WTC11 (cell line): ENCODE data around the gene CARS2.

Source experiments
- CREB1 ChIP-seq: sonication (generic); formaldehyde crosslinking; IDR thresholded peaks from 2 replicates; pipeline ENCODE4 v1.8.0; 2023; ENCODE audit warnings: mild to moderate bottlenecking, missing genetic modification reagents
- CTCF ChIP-seq: fragments of 200-600 bp; IDR thresholded peaks from 2 replicates; pipeline ENCODE4 v1.8.0; 2022; ENCODE audit warnings: antibody characterized with exemption
- E2F4 ChIP-seq: sonication (generic); formaldehyde crosslinking; IDR thresholded peaks from 2 replicates; pipeline ENCODE4 v1.8.1; 2022; ENCODE audit warnings: low read depth, mild to moderate bottlenecking, moderate library complexity, missing genetic modification reagents, borderline replicate concordance
- ETV6 ChIP-seq: sonication (generic); formaldehyde crosslinking; IDR thresholded peaks from 2 replicates; pipeline ENCODE4 v1.8.1; 2022; ENCODE audit warnings: mild to moderate bottlenecking, missing genetic modification reagents
- IRF2 ChIP-seq: sonication (generic); formaldehyde crosslinking; IDR thresholded peaks from 2 replicates; pipeline ENCODE4 v1.8.0; 2022; ENCODE audit warnings: low read depth, missing genetic modification reagents, borderline replicate concordance
- NR2C2 ChIP-seq: sonication (generic); formaldehyde crosslinking; IDR thresholded peaks from 2 replicates; pipeline ENCODE4 v1.8.0; 2022; ENCODE audit warnings: mild to moderate bottlenecking, missing genetic modification reagents
- NR3C1 ChIP-seq: sonication (generic); formaldehyde crosslinking; conservative IDR thresholded peaks from 2 replicates; pipeline ENCODE4 v1.8.1; 2023; ENCODE audit warnings: low read depth, mild to moderate bottlenecking, missing genetic modification reagents
- SOX15 ChIP-seq: fragments of 250-450 bp; sonication (Bioruptor Pico); IDR thresholded peaks from 2 replicates; pipeline ENCODE4 v1.9.0; 2021; ENCODE audit warnings: mild to moderate bottlenecking
- ZBTB21 ChIP-seq: sonication (generic); formaldehyde crosslinking; IDR thresholded peaks from 2 replicates; pipeline ENCODE4 v1.8.1; 2023; ENCODE audit warnings: mild to moderate bottlenecking, missing genetic modification reagents, borderline replicate concordance
- ZNF232 ChIP-seq: sonication (generic); formaldehyde crosslinking; IDR thresholded peaks from 2 replicates; pipeline ENCODE4 v1.8.0; 2022; ENCODE audit warnings: mild to moderate bottlenecking, missing genetic modification reagents
- TF ChIP-seq, protein P1 (sequence below): sonication (generic); formaldehyde crosslinking; IDR thresholded peaks from 2 replicates; pipeline ENCODE4 v1.8.1; 2022; ENCODE audit warnings: low read depth, missing genetic modification reagents, borderline replicate concordance
- TF ChIP-seq, protein P2 (sequence below): sonication (generic); formaldehyde crosslinking; IDR thresholded peaks from 2 replicates; pipeline ENCODE4 v1.8.1; 2023; ENCODE audit warnings: mild to moderate bottlenecking, missing genetic modification reagents, moderate library complexity
- TF ChIP-seq, protein P3 (sequence below): sonication (generic); formaldehyde crosslinking; IDR thresholded peaks from 2 replicates; pipeline ENCODE4 v1.8.1; 2022; ENCODE audit warnings: mild to moderate bottlenecking, missing genetic modification reagents, moderate library complexity, borderline replicate concordance

DNA sequence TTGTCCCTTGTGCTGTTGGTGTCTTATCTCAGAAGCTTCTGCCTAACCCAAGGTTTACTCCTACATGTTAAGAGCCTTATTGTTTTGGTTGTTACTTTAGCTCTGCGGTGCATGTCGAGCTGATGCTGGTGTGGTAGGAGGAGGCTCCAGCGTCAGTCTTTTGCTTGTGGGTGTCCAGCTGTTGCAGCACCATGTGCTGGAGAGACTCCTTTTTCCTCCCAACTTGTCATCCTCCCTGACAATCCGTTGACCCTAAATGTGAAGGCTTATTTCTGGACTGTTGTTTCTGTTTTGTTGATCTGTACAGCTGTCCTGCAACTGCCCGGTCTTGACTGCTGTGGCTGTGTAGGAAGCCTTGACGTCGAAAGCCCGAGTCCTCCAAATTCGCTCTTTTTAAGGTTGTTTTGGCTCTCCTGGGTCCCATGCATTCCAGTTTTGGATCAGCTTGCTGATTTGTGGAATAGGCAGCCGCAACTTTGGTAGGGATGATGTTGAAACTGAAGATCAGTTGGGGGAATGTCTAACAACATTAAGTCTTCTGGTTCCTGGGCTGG lies 75.3 kb downstream of the CARS2 start:
- no peak for TF ChIP-seq SOX15 (CRISPR knock-in tag)
- no peak for TF ChIP-seq CTCF
- TF ChIP-seq, protein P1, sequence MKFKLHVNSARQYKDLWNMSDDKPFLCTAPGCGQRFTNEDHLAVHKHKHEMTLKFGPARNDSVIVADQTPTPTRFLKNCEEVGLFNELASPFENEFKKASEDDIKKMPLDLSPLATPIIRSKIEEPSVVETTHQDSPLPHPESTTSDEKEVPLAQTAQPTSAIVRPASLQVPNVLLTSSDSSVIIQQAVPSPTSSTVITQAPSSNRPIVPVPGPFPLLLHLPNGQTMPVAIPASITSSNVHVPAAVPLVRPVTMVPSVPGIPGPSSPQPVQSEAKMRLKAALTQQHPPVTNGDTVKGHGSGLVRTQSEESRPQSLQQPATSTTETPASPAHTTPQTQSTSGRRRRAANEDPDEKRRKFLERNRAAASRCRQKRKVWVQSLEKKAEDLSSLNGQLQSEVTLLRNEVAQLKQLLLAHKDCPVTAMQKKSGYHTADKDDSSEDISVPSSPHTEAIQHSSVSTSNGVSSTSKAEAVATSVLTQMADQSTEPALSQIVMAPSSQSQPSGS: no peak
- no peak for TF ChIP-seq NR3C1 (CRISPR knock-in tag)
- TF ChIP-seq E2F4 (CRISPR knock-in tag): no peak
- TF ChIP-seq, protein P2, sequence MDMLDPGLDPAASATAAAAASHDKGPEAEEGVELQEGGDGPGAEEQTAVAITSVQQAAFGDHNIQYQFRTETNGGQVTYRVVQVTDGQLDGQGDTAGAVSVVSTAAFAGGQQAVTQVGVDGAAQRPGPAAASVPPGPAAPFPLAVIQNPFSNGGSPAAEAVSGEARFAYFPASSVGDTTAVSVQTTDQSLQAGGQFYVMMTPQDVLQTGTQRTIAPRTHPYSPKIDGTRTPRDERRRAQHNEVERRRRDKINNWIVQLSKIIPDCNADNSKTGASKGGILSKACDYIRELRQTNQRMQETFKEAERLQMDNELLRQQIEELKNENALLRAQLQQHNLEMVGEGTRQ (CRISPR knock-in tag): no peak
- TF ChIP-seq ZBTB21: no peak
- TF ChIP-seq NR2C2 (CRISPR knock-in tag): no peak
- TF ChIP-seq ZNF232 (CRISPR knock-in tag): no peak
- TF ChIP-seq CREB1: no peak
- TF ChIP-seq IRF2: no peak
- TF ChIP-seq, protein P3, sequence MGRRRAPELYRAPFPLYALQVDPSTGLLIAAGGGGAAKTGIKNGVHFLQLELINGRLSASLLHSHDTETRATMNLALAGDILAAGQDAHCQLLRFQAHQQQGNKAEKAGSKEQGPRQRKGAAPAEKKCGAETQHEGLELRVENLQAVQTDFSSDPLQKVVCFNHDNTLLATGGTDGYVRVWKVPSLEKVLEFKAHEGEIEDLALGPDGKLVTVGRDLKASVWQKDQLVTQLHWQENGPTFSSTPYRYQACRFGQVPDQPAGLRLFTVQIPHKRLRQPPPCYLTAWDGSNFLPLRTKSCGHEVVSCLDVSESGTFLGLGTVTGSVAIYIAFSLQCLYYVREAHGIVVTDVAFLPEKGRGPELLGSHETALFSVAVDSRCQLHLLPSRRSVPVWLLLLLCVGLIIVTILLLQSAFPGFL (CRISPR knock-in tag): no peak
- no peak for TF ChIP-seq ETV6 (CRISPR knock-in tag)
